GM18505 (cell line): Measurements from ENCODE around the gene EHBP1L1.

ENCODE experiments used
- ATAC-seq: cut with Tn5 transposase; IDR thresholded peaks from one replicate; pipeline ENCODE4 v1.9.1; 2021; ENCODE audit not compliant: unreplicated experiment
- POLR2A ChIP-seq: IDR thresholded peaks from 4 replicates; pipeline ENCODE4 v1.6.1; 2011; ENCODE audit warnings: borderline replicate concordance; ENCODE audit not compliant: insufficient read depth, insufficient read length; ENCODE audit errors: extremely low read depth

The EHBP1L1 gene

GRCh38 chr11:65610404-65610803 is 34.6 kb downstream of the EHBP1L1 start:
- ATAC-seq = no peak

GRCh38 chr11:65611028-65611757 is 35.3 kb downstream of the EHBP1L1 start:
- TF ChIP-seq POLR2A = no peak
- ATAC-seq = no peak

More at GRCh38 chr11:65610404-65610803, 34.6 kb downstream of the EHBP1L1 start:
- no peak for TF ChIP-seq POLR2A

- TF ChIP-seq POLR2A = no peak
- ATAC-seq = no peak
Measured at GRCh38 chr11:65611758-65612603, 36.1 kb downstream of the EHBP1L1 start.

- TF ChIP-seq POLR2A = no peak
- no peak for ATAC-seq
Measured at GRCh38 chr11:65612691-65613090, 36.8 kb downstream of the EHBP1L1 start.

- ATAC-seq = no peak
- TF ChIP-seq POLR2A = peak; percentile 35
Measured at GRCh38 chr11:65613091-65613928, 37.5 kb downstream of the EHBP1L1 start.

- ATAC-seq = peak; percentile 71
- TF ChIP-seq POLR2A = peak; percentile 70
Measured at GRCh38 chr11:65615229-65615949, 39.5 kb downstream of the EHBP1L1 start, which contains the start of gene PCNX3. PCNX3 (plus strand) TSS chr11:65615776; CDS start chr11:65616312, 536 bp downstream.

- no peak for ATAC-seq
- TF ChIP-seq POLR2A = no peak
Measured at GRCh38 chr11:65615950-65616574, 40.2 kb downstream of the EHBP1L1 start.

- TF ChIP-seq POLR2A = no peak
Measured at GRCh38 chr11:65616575-65617001, 40.7 kb downstream of the EHBP1L1 start.

GRCh38 chr11:65617136-65617850 is 41.4 kb downstream of the EHBP1L1 start:
- TF ChIP-seq POLR2A = no peak

More at GRCh38 chr11:65616575-65617001, 40.7 kb downstream of the EHBP1L1 start:
- ATAC-seq = no peak

GRCh38 chr11:65617990-65618751 is 42.3 kb downstream of the EHBP1L1 start:
- TF ChIP-seq POLR2A = no peak
- no peak for ATAC-seq

More at GRCh38 chr11:65617136-65617850, 41.4 kb downstream of the EHBP1L1 start:
- no peak for ATAC-seq

- no peak for TF ChIP-seq POLR2A
- ATAC-seq = no peak
Measured at GRCh38 chr11:65618763-65619162, 42.9 kb downstream of the EHBP1L1 start.

GRCh38 chr11:65619281-65619928 is 43.6 kb downstream of the EHBP1L1 start:
- no peak for ATAC-seq
- no peak for TF ChIP-seq POLR2A
